GM10266 (cell line): Measurements from ENCODE around the gene SPO11.

ENCODE experiments used
- DNase-seq: peaks from one replicate; pipeline ENCODE4 v3.0.0; 2012; ENCODE audit errors: extremely low spot score
- CTCF ChIP-seq: IDR thresholded peaks from 2 replicates; pipeline ENCODE4 v1.5.1; 2012; ENCODE audit warnings: mild to moderate bottlenecking, low read depth; ENCODE audit not compliant: control insufficient read depth, insufficient read depth; ENCODE audit errors: missing control alignments

Gene SPO11

GRCh38 chr20:57310821-57311514, 18.6 kb upstream of the SPO11 start:
- TF ChIP-seq CTCF: no peak
- DNase-seq: no peak

- no peak for TF ChIP-seq CTCF
- DNase-seq: no peak
Measured at GRCh38 chr20:57312138-57312537, 17.5 kb upstream of the SPO11 start.

- TF ChIP-seq CTCF: no peak
Measured at GRCh38 chr20:57313230-57313629, 16.4 kb upstream of the SPO11 start.

GRCh38 chr20:57313951-57314350, 15.7 kb upstream of the SPO11 start:
- no peak for DNase-seq
- no peak for TF ChIP-seq CTCF

More at GRCh38 chr20:57313230-57313629, 16.4 kb upstream of the SPO11 start:
- DNase-seq: no peak

- TF ChIP-seq CTCF: no peak
Measured at GRCh38 chr20:57315083-57315975, 14.3 kb upstream of the SPO11 start.

GRCh38 chr20:57315976-57316480, 13.6 kb upstream of the SPO11 start:
- no peak for TF ChIP-seq CTCF
- DNase-seq: no peak

More at GRCh38 chr20:57315083-57315975, 14.3 kb upstream of the SPO11 start:
- DNase-seq: no peak
